HG03378 (cell line): ENCODE measurements around the gene OR6X1.

ENCODE experiments used
- ATAC-seq: cut with Tn5 transposase; IDR thresholded peaks from one replicate; pipeline ENCODE4 v1.9.1; 2021; ENCODE audit warnings: mild to moderate bottlenecking, moderate library complexity; ENCODE audit not compliant: unreplicated experiment

OR6X1 gene

GRCh38 chr11:123754101-123754568 is at the start of gene OR6X1:
Gene OR6X1, minus strand, starts transcription at chr11:123754518. Its CDS starts 0 bp downstream, at chr11:123754518.
- ATAC-seq, result no peak

GRCh38 chr11:123801765-123802164 is 47.4 kb upstream of the OR6X1 start:
- no peak for ATAC-seq

GRCh38 chr11:123800036-123800435 is 45.7 kb upstream of the OR6X1 start:
- no peak for ATAC-seq

GRCh38 chr11:123799438-123799837 is 45.1 kb upstream of the OR6X1 start:
- ATAC-seq, result no peak

GRCh38 chr11:123798513-123799252 is 44.4 kb upstream of the OR6X1 start:
- ATAC-seq, result no peak

- ATAC-seq, result no peak
These were observed 43.8 kb upstream of the OR6X1 start for GRCh38 chr11:123798079-123798478.

GRCh38 chr11:123797541-123797940 is 43.2 kb upstream of the OR6X1 start:
- ATAC-seq, result no peak

- ATAC-seq, result no peak
These were observed 42.8 kb upstream of the OR6X1 start for GRCh38 chr11:123797114-123797513.

GRCh38 chr11:123796226-123796625 is 41.9 kb upstream of the OR6X1 start:
- no peak for ATAC-seq

GRCh38 chr11:123783536-123783935 is 29.2 kb upstream of the OR6X1 start:
- no peak for ATAC-seq

GRCh38 chr11:123778511-123778910 is 24.2 kb upstream of the OR6X1 start:
- no peak for ATAC-seq

- ATAC-seq, result no peak
These were observed 21.6 kb upstream of the OR6X1 start for GRCh38 chr11:123775715-123776549.

- no peak for ATAC-seq
These were observed 21.0 kb upstream of the OR6X1 start for GRCh38 chr11:123775289-123775688.

- ATAC-seq, result no peak
These were observed 19.6 kb upstream of the OR6X1 start for GRCh38 chr11:123773959-123774358.

- ATAC-seq, result no peak
These were observed 18.7 kb upstream of the OR6X1 start for GRCh38 chr11:123773026-123773425.

GRCh38 chr11:123771664-123772063 is 17.3 kb upstream of the OR6X1 start:
- no peak for ATAC-seq

- ATAC-seq, result no peak
These were observed 16.4 kb upstream of the OR6X1 start for GRCh38 chr11:123770712-123771111.

- ATAC-seq, result no peak
These were observed 11.3 kb upstream of the OR6X1 start for GRCh38 chr11:123765601-123766000.

GRCh38 chr11:123762422-123762821 is 8.1 kb upstream of the OR6X1 start:
- no peak for ATAC-seq

GRCh38 chr11:123760894-123761293 is 6.6 kb upstream of the OR6X1 start:
- peak; percentile 91 for ATAC-seq

GRCh38 chr11:123757976-123758375 is 3.7 kb upstream of the OR6X1 start:
- ATAC-seq, result no peak

GRCh38 chr11:123755813-123756212 is 1.5 kb upstream of the OR6X1 start:
- ATAC-seq, result no peak
